Skeletal muscle cell (primary cell): ENCODE results near the gene LIMK1.
"Not testable (repeated sequence)": the region's sequence is repeated elsewhere in the genome, so short reads cannot be mapped to it uniquely, and the experiment has no call there.

Experiments used
- DNase-seq: peaks from one replicate; pipeline ENCODE4 v3.0.0-alpha.2; 2010; ENCODE audit warnings: low read depth
- H3K4me3 ChIP-seq: 2 replicates; pipeline ENCODE4 v1.5.1; 2011; ENCODE audit warnings: low read depth, mild to moderate bottlenecking, control low read depth, low read length, moderate library complexity

LIMK1 gene

DNA sequence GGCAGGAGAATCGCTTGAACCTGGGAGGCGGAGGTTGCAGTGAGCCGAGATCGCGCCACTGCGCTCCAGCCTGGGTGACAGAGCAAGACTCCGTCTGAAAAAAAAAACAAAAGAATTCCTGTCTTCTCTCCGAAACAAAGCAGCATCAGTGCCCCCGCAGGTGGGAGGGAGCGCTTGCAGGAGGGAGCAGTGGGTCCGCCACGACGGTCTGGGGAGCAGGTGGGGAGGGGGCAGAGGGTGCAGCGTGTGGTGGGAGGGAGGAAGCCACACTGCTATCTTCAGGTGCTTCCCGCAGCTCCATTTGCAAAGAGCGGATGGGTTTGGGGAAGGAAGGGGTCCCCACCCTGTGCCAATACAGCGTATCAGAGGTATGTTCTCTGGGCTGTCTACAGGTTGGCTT lies 31.7 kb downstream of the LIMK1 start:
- H3K4me3 ChIP-seq: no peak overlapping the region
- DNase-seq: no peak

DNA sequence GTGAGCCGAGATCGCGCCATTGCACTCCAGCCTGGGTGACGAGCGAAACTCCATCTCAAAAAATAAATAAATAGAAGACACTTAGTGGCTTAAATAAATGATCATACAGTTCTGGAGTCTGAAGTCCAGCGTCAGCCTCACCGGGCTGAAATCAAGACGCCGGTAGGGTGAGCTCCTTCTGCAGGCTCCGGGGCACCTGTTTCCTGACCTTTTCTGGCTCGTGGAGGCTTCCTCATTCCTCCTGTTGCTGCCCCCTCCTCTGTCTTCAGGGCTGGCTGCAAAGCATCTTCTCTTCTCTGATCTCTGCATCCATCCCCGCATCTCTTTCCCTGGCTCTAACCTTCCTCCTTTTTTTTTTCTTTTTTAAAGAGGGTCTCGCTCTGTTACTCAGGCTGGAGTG lies 32.8 kb downstream of the LIMK1 start:
- H3K4me3 ChIP-seq: no peak overlapping the region
- DNase-seq: no peak

DNA sequence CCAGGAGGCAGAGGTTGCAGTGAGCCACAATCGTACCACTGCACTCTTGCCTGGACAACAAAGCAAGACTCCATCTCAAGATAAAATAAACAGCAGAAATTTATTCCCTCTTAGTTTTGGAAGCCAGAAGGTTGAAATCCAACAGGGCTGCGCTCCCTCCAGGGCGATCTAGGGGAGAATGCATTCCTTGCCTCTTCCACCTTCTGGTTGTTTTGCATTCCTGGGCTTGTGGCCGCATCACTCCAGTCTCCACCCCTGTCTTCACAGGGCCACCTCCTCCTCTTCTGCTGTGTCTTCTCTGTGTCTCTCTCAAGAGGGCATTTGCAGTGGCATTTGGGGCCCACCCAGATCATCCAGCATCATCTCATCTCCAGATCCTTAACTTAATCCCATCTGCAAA lies 36.2 kb downstream of the LIMK1 start:
- no peak for DNase-seq
- H3K4me3 ChIP-seq: no peak overlapping the region

DNA sequence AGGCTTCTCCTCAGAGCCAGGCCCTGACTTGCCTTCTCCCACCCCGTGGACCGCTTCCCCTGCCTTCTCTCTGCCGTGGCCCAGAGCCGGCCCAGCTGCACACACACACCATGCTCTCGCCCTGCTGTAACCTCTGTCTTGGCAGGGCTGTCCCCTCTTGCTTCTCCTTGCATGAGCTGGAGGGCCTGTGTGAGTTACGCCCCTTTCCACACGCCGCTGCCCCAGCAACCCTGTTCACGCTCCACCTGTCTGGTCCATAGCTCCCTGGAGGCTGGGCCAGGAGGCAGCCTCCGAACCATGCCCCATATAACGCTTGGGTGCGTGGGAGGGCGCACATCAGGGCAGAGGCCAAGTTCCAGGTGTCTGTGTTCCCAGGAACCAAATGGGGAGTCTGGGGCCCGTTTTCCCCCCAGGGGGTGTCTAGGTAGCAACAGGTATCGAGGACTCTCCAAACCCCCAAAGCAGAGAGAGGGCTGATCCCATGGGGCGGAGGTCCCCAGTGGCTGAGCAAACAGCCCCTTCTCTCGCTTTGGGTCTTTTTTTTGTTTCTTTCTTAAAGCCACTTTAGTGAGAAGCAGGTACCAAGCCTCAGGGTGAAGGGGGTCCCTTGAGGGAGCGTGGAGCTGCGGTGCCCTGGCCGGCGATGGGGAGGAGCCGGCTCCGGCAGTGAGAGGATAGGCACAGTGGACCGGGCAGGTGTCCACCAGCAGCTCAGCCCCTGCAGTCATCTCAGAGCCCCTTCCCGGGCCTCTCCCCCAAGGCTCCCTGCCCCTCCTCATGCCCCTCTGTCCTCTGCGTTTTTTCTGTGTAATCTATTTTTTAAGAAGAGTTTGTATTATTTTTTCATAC lies 38.0 kb downstream of the LIMK1 start:
- DNase-seq: no peak
- no peak overlapping the region for H3K4me3 ChIP-seq

DNA sequence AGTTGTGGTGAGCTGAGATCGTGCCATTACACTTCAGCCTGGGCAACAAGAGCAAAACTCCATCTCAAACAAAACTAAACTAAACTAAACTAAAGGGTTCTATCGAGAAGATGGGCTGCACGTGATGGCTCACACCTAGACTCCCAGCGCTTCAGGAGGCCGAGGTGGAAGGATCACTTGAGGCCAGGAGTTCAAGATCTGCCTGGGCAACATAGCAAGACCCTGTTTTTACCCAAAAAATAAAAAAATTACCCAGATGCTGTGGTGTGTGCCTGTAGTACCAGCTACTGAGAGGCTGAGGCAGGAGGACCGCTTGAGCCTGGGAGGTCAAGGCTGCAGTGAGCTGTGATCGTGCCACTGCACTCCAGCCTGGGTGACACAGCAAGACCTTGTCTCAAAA lies 40.3 kb downstream of the LIMK1 start:
- H3K4me3 ChIP-seq, DNase-seq: not testable (repeated sequence)

DNA sequence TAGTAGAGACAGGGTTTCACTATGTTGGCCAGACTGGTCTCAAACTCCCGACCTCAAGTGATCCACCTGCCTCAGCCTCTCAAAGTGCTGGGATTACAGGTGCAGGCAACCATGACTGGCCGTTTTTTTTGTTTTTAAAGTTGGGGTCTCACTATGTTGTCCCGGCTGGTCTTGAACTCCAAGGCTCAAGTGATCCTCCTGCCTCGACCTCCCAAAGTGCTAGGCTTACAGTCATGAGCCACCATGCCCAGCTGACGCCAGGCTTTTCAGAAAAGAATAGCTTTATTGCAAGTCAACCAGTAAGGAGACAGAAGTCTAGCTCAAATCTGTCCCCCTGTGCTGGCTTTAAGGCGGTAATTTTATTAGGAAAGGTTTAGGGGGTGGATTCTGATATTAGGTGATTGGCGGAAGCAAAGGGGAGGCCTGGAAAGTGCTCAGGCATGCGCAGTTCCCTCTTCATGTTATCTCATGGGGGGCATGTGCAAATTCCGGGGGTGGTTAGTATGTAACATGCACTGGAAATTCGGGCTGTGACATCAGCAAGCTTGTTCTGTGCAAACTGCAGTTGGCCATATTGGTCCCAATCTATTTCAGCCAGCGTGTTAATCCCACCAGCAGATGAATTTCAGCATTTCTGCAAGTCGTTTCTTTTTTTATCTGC lies 42.7 kb downstream of the LIMK1 start:
- no peak for DNase-seq
- H3K4me3 ChIP-seq: no peak overlapping the region

DNA sequence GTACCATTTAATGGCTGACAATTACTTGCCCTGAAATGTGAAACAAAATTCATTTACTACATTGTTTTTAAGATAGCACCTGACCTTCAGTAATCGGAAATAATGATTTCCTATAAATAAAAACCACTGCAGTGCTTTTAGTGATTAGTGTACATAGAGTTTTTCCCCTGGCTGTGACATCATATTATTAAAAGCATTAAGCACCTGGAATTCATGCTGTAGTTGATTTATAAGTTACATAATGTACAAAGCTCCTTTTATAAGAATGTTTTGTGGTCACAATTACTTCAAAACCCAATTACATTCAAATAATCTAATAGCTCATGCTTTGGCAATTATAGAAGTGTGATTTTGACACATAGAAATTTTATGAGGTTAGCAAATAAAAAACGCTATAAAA lies 46.3 kb downstream of the LIMK1 start:
- DNase-seq: no peak
- H3K4me3 ChIP-seq: no peak overlapping the region

DNA sequence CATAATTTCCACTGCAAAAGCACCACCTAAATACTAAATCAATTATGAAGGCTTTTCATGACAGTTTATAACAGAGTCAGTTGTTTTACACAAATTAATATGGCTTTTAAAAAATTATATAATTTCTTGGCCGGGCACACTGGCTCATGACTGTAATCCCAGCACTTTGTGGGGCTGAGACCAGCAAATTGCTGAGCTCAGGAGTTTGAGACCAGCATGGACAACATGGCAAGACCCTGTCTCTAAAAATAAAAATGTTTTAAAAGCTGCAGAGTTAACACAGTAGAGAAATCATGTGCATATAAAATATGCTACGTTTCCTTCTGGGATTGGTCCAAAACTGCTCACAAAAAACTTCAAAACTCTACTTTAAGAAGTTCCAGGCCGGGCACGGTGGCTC lies 46.9 kb downstream of the LIMK1 start:
- no peak for DNase-seq
- no peak overlapping the region for H3K4me3 ChIP-seq

DNA sequence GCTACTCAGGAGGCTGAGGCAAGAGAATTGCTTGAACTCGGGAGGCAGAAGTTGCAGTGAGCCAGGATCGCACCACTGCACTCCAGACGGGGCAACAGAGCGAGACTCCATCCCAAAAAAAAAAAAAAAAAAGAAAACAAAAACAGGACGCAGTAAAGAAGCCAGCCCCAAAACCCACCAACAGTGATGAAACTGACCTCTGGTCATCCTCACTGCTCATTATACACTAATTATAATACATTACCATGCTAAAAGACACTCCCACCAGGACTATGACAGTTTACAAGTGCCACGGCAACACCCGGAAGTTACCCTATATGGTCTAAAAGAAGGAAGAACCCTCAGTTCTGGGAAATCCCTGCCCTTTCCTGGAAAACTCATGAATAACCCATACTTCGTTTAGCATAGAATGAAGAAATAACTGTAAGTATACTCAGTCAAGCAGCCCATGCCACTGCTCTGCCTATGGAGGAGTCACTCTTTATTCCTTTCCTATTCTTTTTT lies 50.6 kb downstream of the LIMK1 start:
- no peak for DNase-seq

DNA sequence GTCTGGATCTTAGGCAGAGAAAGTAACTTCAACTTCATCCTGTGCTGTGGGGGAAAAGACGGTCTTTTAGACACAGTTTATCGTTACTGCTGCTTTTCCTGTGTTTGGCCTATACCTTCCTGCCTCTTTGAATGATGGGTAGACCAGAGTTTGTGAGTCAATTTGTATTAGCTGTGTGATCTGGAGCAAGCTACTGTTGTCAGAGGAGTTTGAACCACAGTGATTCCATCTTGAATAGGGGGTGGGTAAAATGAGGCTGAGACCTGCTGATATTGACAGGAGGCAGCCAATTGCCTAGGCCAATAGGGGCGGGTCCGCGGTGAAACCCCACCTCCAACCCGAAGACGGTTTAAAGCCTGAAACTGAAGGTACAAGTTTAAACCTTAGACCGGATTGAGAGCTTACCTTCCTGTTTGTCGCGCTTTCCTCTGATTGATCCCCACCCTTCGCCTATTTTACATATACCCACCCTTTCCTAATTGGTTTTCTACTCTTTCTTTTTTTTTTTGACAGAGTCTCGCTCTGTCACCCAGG lies 54.8 kb downstream of the LIMK1 start:
- H3K4me3 ChIP-seq: no peak overlapping the region
- no peak for DNase-seq

More for the DNA sequence above, 50.6 kb downstream of the LIMK1 start:
- no peak overlapping the region for H3K4me3 ChIP-seq

DNA sequence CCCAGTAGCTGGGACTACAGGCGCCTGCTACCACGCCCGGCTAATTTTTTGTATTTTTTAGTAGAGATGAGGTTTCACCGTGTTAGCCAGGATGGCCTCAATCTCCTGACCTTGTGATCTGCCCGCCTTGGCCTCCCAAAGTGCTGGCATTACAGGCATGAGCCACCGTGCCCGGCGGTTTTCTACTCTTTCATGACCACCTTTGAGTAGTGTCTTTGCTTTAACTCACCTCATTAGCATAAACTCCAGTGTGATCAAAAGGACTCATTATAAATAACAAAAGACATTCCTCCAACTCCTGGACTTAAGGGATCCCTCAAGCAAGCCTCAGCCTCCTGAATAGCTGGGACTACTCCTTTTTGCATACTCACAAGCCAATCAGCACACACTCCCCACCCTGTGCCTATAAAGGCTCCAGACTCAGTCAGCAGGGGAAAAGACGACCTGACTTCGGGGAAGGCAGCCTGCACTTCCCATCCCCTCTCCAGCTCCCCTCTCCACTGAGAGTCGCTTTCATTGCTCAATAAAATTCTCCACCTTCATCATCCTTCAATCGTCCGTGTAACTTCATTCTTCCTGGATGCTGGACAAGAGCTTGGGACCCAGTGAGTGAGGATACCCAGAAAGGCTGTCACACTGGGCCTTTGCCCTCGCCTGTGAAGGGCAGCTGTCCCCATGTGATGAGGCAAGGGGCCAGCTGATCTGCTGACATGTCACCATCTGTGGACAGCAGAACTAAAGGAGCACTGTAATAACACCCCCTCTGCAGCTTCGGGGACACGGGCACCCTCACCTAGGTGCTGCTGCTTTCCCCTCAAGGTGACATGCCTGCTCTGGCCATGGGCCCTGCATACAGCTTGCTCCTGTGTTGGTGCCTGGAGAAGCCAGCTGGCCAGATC lies 55.6 kb downstream of the LIMK1 start:
- DNase-seq: no peak

DNA sequence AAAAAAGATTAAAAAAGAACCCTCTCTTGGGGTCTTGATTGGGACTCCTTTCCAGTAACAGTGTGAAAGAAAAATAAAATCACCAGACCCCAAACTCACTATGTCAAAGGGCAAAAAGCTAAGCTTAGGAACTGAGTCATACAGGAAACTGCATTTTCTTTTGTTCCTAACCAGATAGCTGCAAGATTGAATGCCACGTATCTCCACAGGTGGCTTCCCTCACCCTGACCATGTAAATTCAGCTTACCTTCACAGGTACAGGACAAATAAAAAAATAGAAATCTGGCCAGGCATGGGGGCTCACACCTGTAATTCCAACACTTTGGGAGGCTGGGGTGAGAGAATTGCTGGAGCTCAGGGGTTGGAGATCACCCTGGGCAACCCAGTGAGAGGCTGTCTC lies 58.1 kb downstream of the LIMK1 start:
- H3K4me3 ChIP-seq: no peak overlapping the region
- DNase-seq: no peak

More for the DNA sequence above, 55.6 kb downstream of the LIMK1 start:
- no peak overlapping the region for H3K4me3 ChIP-seq

DNA sequence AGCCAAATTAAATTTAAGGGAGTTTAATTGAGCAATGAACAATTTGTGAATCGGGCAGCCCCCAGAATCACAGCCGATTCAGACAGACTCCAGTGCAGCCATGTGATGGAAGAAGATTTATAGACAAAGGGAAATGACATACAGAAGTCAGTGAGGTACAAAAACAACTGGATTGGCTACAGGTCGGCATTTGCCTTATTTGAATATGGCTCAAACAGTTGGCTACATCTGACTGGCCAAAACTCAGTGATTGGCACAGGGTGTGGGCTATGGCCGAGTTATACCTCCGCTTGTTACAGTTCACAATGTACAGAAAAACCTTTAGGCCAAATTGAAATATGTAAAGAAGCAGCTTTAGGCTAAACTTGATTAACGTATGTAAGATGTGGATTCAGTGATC lies 59.8 kb downstream of the LIMK1 start:
- H3K4me3 ChIP-seq: no peak overlapping the region

DNA sequence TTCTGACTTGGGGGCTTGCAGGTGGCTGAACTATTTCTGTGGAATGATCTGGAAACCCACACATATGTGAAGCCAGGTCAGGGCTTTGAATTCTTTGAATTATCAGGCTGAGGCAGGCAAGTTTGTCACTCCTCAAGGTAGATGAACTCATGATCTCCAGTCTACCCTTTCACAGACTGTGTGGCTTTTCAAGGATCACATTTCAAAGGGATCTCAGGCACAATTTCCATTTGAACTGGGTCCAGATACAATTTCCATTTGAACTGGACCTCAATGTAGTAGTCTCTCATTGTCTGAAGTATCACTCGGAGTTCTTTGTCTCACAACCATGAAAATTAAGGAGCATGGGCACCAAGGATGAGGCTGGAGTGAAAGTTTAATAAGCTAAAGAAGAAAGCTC lies 64.9 kb downstream of the LIMK1 start:
- H3K4me3 ChIP-seq: no peak overlapping the region
- DNase-seq: no peak

More for the DNA sequence above, 59.8 kb downstream of the LIMK1 start:
- DNase-seq: no peak

DNA sequence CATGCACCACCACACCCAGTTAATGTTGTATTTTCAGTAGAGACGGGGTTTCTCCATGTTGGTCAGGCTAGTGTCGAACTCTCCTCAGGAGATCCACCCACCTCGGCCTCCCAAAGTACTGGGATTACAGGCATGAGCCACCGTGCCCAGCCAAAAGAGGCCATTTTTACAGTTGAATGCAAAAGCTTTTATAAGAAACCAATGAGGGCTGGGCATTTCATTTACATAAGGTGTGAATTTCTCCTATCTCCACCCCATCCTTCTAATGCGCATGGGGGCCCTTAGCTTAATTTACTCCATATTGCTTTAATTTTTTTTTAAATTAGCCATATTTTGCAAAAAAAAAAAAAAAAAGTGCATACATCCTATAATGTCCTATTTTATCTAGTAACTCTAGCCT lies 65.5 kb downstream of the LIMK1 start:
- no peak overlapping the region for H3K4me3 ChIP-seq
- no peak for DNase-seq

DNA sequence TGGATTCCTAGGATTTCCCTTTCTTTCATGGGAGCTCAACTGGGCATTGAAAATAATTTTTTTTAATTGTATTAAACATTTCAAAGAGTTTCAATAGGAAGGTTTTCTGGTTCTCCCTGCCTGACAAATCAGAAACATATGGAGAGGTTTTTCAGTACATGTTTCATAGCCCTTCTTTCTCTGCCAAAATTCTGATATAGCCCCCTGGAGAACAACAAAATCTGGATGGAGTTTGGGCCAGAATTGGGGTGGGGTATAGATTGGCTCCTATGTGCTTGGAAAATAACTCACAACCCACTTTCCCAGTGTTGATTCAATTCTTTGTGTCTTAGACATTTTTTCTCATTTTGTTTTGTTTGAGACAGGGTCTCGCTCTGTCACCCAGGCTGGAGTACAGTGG lies 66.0 kb downstream of the LIMK1 start:
- DNase-seq: no peak
- H3K4me3 ChIP-seq: no peak overlapping the region

DNA sequence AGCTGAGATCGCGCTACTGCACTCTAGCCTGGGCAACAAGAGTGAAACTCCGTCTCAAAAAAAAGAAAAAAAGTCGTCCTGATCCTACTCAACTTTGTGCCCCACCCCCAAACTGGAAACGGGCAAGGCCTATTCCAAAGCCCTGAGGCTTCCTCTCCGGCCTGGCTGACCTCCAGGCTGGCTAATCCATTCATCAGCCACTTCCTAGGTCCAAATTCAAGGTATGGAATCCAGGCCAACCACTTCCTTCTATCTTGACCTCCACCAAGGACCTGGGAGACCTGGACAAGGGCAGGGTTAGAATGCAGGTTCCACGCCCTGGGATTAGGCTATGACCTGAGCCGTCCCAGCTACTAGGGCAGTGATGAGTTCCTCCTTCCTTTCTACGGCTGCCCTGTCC lies 70.1 kb downstream of the LIMK1 start:
- DNase-seq: no peak
- H3K4me3 ChIP-seq: no peak overlapping the region

DNA sequence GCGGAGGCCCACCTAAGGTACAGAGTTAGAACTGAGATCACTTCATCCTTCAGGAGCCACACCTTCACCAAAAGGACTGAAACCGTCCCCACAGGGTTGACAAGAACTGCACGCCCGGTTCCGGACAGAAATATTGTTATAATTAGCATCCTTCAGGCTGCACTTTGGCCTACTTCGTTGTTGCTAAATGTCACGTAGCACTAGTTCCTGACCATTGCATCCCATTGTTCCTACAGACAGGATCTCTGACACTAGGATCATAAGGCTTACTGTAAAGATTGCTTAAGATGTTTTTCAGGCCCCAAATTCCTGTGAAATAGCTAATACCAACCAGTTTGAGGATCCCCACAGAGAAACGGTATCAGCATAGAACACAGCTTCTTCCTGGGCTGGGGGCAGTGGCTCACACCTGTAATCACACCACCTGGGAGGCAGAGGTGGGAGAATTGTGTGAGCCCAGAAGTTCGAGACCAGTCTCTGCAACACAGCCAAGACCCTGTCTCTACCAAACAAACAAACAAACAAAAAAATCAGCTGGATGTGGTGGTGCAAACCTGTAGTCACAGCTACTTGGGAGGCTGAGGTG lies 72.3 kb downstream of the LIMK1 start:
- no peak overlapping the region for H3K4me3 ChIP-seq
- DNase-seq: no peak

DNA sequence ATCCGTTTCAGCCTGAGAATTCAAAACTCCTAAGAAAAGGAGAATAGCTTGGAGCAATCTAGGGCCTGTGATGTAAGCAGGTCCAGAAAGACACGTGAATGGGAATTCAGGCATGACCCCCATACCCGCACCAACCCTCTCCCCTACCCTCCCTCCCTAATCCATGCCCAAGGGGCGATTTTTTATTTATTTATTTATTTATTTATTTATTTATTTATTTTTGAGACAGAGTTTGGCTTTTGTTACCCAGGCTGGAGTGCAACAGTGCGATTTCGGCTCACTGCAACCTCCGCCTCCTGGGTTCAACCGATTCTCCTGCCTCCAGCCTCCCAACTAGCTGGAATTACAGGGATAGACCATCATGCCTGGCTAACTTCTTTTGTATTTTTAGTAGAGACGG lies 74.0 kb downstream of the LIMK1 start:
- no peak overlapping the region for H3K4me3 ChIP-seq
- no peak for DNase-seq
